ENCODE data around the gene ASS1. TPM values are rescaled to one million over a fixed set of nuclear protein-coding genes. Genes with fewer than 3 reads are reported as not detected.
A peak's percentile ranks its signal among the peaks of the same experiment; 100 is the strongest.

The ASS1 gene
- total RNA-seq, 1 donor from 2014 or later, result 1.6 TPM

DNA sequence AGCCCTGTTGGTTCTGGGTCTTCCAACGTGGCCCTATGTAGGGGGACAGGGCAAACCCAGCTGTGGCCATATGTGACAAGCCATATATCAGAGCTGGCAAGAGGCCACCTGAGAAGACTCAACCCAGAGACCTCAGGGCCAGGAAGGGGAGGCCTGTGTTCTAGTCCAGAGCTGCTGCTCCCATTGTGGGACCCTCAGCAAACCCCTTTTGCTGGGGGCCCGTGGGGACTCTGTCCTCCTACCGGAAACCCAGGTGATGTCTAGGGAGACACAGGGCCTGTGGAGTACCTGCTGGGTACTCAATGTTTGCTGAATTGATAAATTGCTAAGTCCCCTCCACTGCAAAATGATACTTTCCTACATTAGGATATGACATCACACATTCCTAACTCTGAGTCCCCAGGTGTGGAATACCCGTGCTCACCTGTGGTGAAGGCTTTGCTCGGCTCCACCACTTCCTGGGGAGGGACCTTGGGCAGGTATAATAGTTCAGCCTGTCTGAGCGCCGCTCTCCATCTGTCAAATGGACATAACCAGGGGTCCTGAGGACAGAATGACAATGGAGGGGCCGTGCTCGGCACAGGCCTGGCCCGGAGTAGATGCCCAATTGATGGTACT is 38.4 kb upstream of the ASS1 start:
- Mint-ChIP-seq H3K9me3 (no peaks in the 10 kb centered on the region), H3K36me3 (ENCODE audit: low read depth) (no peaks in the 10 kb centered on the region), H3K4me3 (no peak overlapping the region), H3K27me3 (no peaks in the 10 kb centered on the region), H3K27ac (no peak overlapping the region), H3K4me1 (no peaks in the 10 kb centered on the region)
- POLR2A ChIA-PET, result no interaction called here
- CTCF ChIA-PET, result no interaction called here
- TF ChIP-seq, protein P1, sequence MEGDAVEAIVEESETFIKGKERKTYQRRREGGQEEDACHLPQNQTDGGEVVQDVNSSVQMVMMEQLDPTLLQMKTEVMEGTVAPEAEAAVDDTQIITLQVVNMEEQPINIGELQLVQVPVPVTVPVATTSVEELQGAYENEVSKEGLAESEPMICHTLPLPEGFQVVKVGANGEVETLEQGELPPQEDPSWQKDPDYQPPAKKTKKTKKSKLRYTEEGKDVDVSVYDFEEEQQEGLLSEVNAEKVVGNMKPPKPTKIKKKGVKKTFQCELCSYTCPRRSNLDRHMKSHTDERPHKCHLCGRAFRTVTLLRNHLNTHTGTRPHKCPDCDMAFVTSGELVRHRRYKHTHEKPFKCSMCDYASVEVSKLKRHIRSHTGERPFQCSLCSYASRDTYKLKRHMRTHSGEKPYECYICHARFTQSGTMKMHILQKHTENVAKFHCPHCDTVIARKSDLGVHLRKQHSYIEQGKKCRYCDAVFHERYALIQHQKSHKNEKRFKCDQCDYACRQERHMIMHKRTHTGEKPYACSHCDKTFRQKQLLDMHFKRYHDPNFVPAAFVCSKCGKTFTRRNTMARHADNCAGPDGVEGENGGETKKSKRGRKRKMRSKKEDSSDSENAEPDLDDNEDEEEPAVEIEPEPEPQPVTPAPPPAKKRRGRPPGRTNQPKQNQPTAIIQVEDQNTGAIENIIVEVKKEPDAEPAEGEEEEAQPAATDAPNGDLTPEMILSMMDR (IDR thresholded peaks at IDR 0.05), result no peak
- no peak for DNase-seq
- ATAC-seq (ENCODE audit: low read depth), result no peak
- intact Hi-C loops (cut with micrococcal nuclease), result no loop called here

- intact Hi-C loops (cut with micrococcal nuclease), result no loop called here
- Mint-ChIP-seq H3K4me3 (no peak overlapping the region), H3K9me3 (no peaks in the 10 kb centered on the region), H3K27ac (no peak overlapping the region), H3K4me1 (no peaks in the 10 kb centered on the region), H3K27me3 (peaks cover 1% of the 10 kb centered on the region), H3K36me3 (ENCODE audit: low read depth) (no peaks in the 10 kb centered on the region)
- TF ChIP-seq, protein P1 (IDR thresholded peaks at IDR 0.05), result no peak
- POLR2A ChIA-PET, result no interaction called here
- DNase-seq (no peak), ATAC-seq (ENCODE audit: low read depth) (no peak)
- CTCF ChIA-PET, result no interaction called here
Observed at GRCh38 chr9:130407916-130408663, 36.7 kb upstream of the ASS1 start.

GRCh38 chr9:130408669-130409068 is 36.1 kb upstream of the ASS1 start:
- no peaks in the 10 kb centered on the region for H3K36me3 Mint-ChIP-seq (ENCODE audit: low read depth)
- H3K27me3 Mint-ChIP-seq, result peaks cover 1% of the 10 kb centered on the region
- DNase-seq (no peak), ATAC-seq (ENCODE audit: low read depth) (no peak)
- ChIA-PET CTCF (no interaction called here), POLR2A (no interaction called here)
- no peaks in the 10 kb centered on the region for H3K4me1 Mint-ChIP-seq
- intact Hi-C loops (cut with micrococcal nuclease), result no loop called here
- no peaks in the 10 kb centered on the region for H3K9me3 Mint-ChIP-seq
- TF ChIP-seq, protein P1 (IDR thresholded peaks at IDR 0.05), result no peak
- H3K27ac Mint-ChIP-seq, result no peak overlapping the region
- H3K4me3 Mint-ChIP-seq, result no peak overlapping the region

GRCh38 chr9:130409246-130409645 is 35.5 kb upstream of the ASS1 start:
- H3K4me3 Mint-ChIP-seq, result no peak overlapping the region
- POLR2A ChIA-PET, result no interaction called here
- TF ChIP-seq, protein P1 (IDR thresholded peaks at IDR 0.05), result no peak

DNA sequence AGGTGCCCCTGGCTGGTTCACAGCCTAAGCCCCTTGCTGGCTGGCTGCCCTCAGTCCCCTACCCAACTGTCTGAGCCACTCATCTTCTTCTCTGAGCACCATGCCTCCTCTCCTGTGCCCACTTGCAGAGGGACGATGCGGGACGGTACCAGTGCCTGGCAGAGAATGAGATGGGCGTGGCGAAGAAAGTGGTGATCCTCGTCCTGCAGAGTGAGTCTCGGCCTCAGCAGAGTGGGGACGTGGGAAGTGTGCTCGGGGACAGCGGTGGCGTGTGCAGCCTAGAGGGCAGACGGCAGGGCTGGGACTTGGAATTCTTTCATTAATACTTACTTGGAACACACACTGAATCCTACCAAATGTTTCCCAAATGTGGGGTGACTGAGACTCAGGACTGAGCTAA is 34.3 kb upstream of the ASS1 start:
- intact Hi-C loops (cut with micrococcal nuclease), result no loop called here

More at GRCh38 chr9:130409246-130409645, 35.5 kb upstream of the ASS1 start:
- DNase-seq, result no peak
- intact Hi-C loops (cut with micrococcal nuclease), result no loop called here
- peaks cover 1% of the 10 kb centered on the region for H3K27me3 Mint-ChIP-seq
- H3K36me3 Mint-ChIP-seq (ENCODE audit: low read depth), result no peaks in the 10 kb centered on the region
- no peaks in the 10 kb centered on the region for H3K9me3 Mint-ChIP-seq
- CTCF ChIA-PET, result no interaction called here
- no peak overlapping the region for H3K27ac Mint-ChIP-seq
- H3K4me1 Mint-ChIP-seq, result no peaks in the 10 kb centered on the region
- peak; percentile 25 for ATAC-seq (ENCODE audit: low read depth)

More for the DNA sequence above, 34.3 kb upstream of the ASS1 start:
- Mint-ChIP-seq H3K36me3 (ENCODE audit: low read depth) (no peaks in the 10 kb centered on the region), H3K4me3 (no peak overlapping the region), H3K4me1 (no peaks in the 10 kb centered on the region), H3K27ac (no peak overlapping the region), H3K27me3 (peaks cover 1% of the 10 kb centered on the region), H3K9me3 (no peaks in the 10 kb centered on the region)
- TF ChIP-seq, protein P1 (IDR thresholded peaks at IDR 0.05), result no peak
- DNase-seq (no peak), ATAC-seq (ENCODE audit: low read depth) (no peak)
- CTCF ChIA-PET, result no interaction called here
- POLR2A ChIA-PET, result no interaction called here
